ENCODE measurements around the gene SF3A2. TPM values are rescaled to one million over a fixed set of nuclear protein-coding genes. Genes with fewer than 3 reads are reported as not detected.

SF3A2 gene
- total and polyA plus RNA-seq, 8 donors = 25.0 to 64.0 (median 31.6) TPM

DNA sequence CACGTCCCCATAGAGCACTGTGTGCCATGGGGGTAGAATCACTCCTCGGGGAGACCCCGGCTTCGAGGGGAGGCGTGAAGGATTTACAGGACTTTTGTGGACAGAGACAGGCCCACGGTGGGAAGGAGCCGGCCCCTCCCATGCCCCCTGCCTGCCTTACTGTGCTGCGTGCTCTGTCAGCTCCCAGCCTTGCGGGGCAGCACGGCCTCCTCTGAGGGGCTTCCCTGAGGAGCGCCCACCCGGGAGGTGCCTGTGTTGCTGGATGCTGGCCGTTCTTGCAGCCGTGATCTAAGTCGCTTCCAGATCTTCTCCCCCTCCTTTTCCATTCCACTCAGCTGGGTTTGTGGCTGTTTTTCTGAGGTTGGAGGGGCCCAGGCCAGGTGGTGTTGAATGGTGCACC lies 29.6 kb upstream of the SF3A2 start:
- H3K9me3 ChIP-seq = no peaks in the 10 kb centered on the region
- no peak overlapping the region for H3K27ac ChIP-seq
- H3K27me3 ChIP-seq = no peaks in the 10 kb centered on the region
- no peak overlapping the region for H3K4me3 ChIP-seq
- no peaks in the 10 kb centered on the region for H3K4me1 ChIP-seq
- ATAC-seq (no peak), DNase-seq (no peak), FAIRE-seq (no peak)
- peaks cover 0 to 42% (median 16%) of the 10 kb centered on the region in 3 donors for H3K36me3 ChIP-seq
- WGBS, 2 donors = 94 to 95% methylated on average over 15 of the region's 15 CpGs
- TF ChIP-seq, protein P1, sequence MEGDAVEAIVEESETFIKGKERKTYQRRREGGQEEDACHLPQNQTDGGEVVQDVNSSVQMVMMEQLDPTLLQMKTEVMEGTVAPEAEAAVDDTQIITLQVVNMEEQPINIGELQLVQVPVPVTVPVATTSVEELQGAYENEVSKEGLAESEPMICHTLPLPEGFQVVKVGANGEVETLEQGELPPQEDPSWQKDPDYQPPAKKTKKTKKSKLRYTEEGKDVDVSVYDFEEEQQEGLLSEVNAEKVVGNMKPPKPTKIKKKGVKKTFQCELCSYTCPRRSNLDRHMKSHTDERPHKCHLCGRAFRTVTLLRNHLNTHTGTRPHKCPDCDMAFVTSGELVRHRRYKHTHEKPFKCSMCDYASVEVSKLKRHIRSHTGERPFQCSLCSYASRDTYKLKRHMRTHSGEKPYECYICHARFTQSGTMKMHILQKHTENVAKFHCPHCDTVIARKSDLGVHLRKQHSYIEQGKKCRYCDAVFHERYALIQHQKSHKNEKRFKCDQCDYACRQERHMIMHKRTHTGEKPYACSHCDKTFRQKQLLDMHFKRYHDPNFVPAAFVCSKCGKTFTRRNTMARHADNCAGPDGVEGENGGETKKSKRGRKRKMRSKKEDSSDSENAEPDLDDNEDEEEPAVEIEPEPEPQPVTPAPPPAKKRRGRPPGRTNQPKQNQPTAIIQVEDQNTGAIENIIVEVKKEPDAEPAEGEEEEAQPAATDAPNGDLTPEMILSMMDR (IDR thresholded peaks at IDR 0.05) = no peak
- intact Hi-C loops (cut with DNase I) = no loop called here

DNA sequence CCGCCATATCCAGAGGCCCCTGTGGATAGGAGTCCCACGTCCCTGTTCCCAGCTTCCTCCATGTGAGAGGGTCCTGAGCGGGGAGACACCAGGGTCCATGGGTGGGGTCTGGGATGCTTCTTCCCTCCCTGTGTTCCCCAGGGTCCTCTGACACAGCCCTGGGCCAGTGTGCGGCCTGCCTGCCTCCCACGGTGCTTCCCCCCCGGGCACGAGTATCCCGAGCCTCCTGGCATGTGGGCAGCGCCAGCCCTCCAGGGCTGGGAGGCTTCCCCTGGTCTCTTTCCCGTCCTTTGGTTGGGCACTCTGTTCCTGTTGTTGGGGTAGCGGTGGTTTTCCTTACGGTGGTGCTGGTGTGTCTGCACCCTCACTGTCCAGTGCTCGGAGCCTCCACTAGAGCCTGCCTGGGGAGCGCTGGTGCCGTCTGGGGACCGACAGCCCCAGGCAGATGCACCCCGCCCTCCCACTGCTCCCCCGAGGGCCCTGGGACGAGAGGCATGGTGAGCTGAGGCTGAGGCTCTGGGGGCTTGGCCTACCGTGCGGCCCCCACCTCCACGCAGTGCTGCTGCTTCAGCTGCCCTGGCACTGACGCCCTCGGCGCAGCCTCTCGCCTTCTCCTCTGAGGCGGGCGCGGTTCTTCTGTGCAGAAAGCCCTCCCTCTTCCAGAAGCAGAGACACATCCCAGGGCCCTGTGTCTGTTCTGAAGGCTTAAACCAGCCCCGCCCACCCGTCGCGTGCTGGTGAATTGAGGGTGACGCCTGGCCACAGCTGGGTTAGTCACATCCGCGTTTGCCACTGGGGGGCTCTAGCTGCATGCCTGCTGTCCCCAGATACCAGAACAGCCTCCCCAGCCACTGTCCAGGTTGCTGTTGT lies 28.4 kb upstream of the SF3A2 start:
- ATAC-seq (peak in 1 of 4 donors; percentile 53), DNase-seq (no peak), FAIRE-seq (no peak)
- intact Hi-C loops (cut with DNase I) = no loop called here
- H3K27me3 ChIP-seq = no peaks in the 10 kb centered on the region
- no peak overlapping the region for H3K4me3 ChIP-seq
- TF ChIP-seq, protein P1 (IDR thresholded peaks at IDR 0.05) = no peak
- H3K27ac ChIP-seq = no peak overlapping the region
- 85 to 87% methylated on average over 28 to 36 of the region's 36 CpGs for WGBS, 2 donors
- H3K4me1 ChIP-seq = no peaks in the 10 kb centered on the region
- no peaks in the 10 kb centered on the region for H3K9me3 ChIP-seq
- peaks cover 0 to 54% (median 16%) of the 10 kb centered on the region in 3 donors for H3K36me3 ChIP-seq

DNA sequence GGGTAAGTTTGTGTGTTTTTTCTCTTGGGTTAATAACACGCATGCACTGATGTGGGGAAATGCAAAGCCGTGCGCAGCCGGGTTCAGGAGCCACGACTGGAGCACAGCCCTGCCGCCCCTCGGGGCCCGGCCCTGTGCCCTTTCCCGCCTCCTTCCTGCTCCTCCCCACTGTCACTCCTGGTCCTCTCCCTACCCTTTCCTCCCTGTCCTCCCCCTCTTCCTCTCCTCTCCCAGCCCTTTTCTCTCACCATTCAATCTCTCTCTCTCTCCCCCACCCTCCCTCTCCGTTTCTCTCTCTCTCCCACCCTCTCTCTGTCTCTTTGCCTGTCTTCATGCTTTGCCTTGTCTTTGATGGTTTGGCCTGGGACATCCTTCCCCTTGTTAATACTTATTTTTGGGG lies 27.6 kb upstream of the SF3A2 start:
- no peak for FAIRE-seq
- Histone ChIP-seq H3K9me3 (no peaks in the 10 kb centered on the region), H3K36me3 (peaks cover 5 to 54% (median 19%) of the 10 kb centered on the region in 3 donors), H3K27me3 (no peaks in the 10 kb centered on the region), H3K4me1 (no peaks in the 10 kb centered on the region), H3K27ac (no peak overlapping the region), H3K4me3 (no peak overlapping the region)
- no peak for DNase-seq
- TF ChIP-seq, protein P1 (IDR thresholded peaks at IDR 0.05) = no peak
- intact Hi-C loops (cut with DNase I) = no loop called here
- ATAC-seq = no peak
- 84 to 91% methylated on average over 10 of the region's 10 CpGs for WGBS, 2 donors

DNA sequence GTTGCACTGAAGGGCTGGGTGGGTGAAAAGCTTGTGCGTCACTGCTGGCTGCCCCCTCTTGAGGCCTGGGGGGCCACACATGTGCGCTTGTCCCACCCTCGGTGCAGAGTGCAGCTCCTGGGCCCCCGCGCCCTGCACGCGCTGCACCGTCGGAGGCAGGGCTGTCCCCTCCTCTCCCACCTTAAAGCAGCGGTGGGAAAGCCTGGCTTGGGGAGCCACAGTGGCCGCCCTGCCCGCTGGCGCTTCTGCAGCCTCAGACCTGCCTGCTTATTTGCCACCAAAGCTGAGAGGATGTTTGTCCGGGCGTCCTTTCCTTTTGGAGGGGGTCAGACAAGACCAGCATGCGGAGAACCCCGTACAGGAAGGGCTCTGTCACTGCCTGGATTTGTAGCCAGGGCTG lies 27.2 kb upstream of the SF3A2 start:
- Histone ChIP-seq H3K27me3 (no peaks in the 10 kb centered on the region), H3K4me3 (no peak overlapping the region), H3K4me1 (no peaks in the 10 kb centered on the region), H3K9me3 (no peaks in the 10 kb centered on the region), H3K36me3 (peaks cover 8 to 59% (median 23%) of the 10 kb centered on the region in 3 donors), H3K27ac (no peak overlapping the region)
- intact Hi-C loops (cut with DNase I) = no loop called here
- WGBS, 2 donors = 93 to 95% methylated on average over 17 of the region's 17 CpGs
- FAIRE-seq (no peak), ATAC-seq (no peak), DNase-seq (no peak)
- TF ChIP-seq, protein P1 (IDR thresholded peaks at IDR 0.05) = no peak

DNA sequence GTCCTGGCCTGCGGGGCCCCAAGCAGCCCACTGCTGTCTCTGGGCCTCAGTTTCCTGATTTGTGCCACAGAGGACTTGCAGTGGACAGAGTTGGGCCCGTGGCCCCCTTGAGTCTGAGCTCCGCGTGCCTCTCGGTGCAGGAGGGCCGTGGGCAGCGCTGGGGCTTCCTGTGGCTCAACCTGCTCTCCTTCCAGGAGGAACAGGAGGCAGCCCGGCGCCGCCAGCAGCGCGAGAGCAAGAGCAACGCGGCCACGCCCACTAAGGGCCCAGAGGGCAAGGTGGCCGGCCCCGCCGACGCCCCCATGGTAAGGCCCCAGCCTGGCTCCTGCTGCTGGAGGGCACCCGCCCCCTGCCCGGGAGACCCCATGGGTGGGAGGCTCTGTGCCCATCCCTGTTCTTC lies 26.4 kb upstream of the SF3A2 start:
- Histone ChIP-seq H3K4me1 (no peaks in the 10 kb centered on the region), H3K27ac (no peak overlapping the region), H3K36me3 (peaks cover 8 to 66% (median 25%) of the 10 kb centered on the region in 3 donors), H3K4me3 (no peak overlapping the region), H3K9me3 (no peaks in the 10 kb centered on the region), H3K27me3 (no peaks in the 10 kb centered on the region)
- ATAC-seq (no peak), DNase-seq (no peak), FAIRE-seq (no peak)
- TF ChIP-seq, protein P1 (IDR thresholded peaks at IDR 0.05) = no peak
- WGBS, 2 donors = 94 to 95% methylated on average over 21 of the region's 21 CpGs
- intact Hi-C loops (cut with DNase I) = no loop called here

Measured in pancreas (tissue), 10 donors.